Gastrocnemius medialis (tissue), 4 donors: ENCODE measurements around the gene FGA. TPM values are rescaled to one million over a fixed set of nuclear protein-coding genes. Genes with fewer than 3 reads are reported as not detected.
A peak's percentile ranks its signal among the peaks of the same experiment; 100 is the strongest.

Experiments used
- ATAC-seq, 2 donors: fragments of 150-250 bp; one replicate each; pipeline ENCODE4 v1.9.1; 2016
- DNase-seq, 2 donors: peaks; one replicate each; pipeline ENCODE4 v3.0.0-alpha.2; 2019
- H3K27ac ChIP-seq, 4 donors: fragments of 200-600 bp; sonication (generic); 1 replicate in 1 of 4; 2 replicates in 3 of 4; pipeline ENCODE4 v1.5.1; 2016 to 2018; ENCODE audit warnings: mild to moderate bottlenecking in 2 of 4, moderate library complexity in 1 of 4
- H3K27me3 ChIP-seq, 3 donors: fragments of 200-600 bp; sonication (generic) in 2 of 3; 1 replicate in 1 of 3; 2 replicates in 2 of 3; pipeline versions ENCODE4 v1.5.1 to v1.6.0; 2016 to 2019; ENCODE audit warnings: mild to moderate bottlenecking in 1 of 3, moderate library complexity in 1 of 3
- H3K36me3 ChIP-seq, 2 donors: fragments of 200-600 bp; sonication (generic) in 1 of 2; one replicate each; pipeline ENCODE4 v1.5.1; 2017 to 2018
- H3K4me1 ChIP-seq, 2 donors: fragments of 200-600 bp; sonication (generic) in 1 of 2; one replicate each; pipeline ENCODE4 v1.5.1; 2016 to 2017; ENCODE audit warnings: mild to moderate bottlenecking in 2 of 2
- H3K4me3 ChIP-seq, 4 donors: fragments of 200-600 bp; sonication (generic) in 3 of 4; 1 replicate in 1 of 4; 2 replicates in 3 of 4; pipeline ENCODE4 v1.5.1; 2016 to 2019; ENCODE audit warnings: mild to moderate bottlenecking in 2 of 4
- H3K9me3 ChIP-seq, 3 donors: fragments of 200-600 bp; sonication (generic) in 2 of 3; 1 replicate in 1 of 3; 2 replicates in 2 of 3; pipeline ENCODE4 v1.5.1; 2016 to 2019
- CTCF ChIP-seq, 5 experiments: fragments of 450-650 bp in 3 of 5; fragments of 200-600 bp in 2 of 5; sonication (generic) in 2 of 5; IDR thresholded peaks in 4 of 5; conservative IDR thresholded peaks in 1 of 5; 1 replicate in 4 of 5; 2 replicates in 1 of 5; pipeline ENCODE4 v1.5.1; 2016 to 2019; ENCODE audit warnings: antibody characterized with exemption in 5 of 5, mild to moderate bottlenecking in 3 of 5, moderate library complexity in 3 of 5
- POLR2A ChIP-seq, 2 donors: fragments of 450-650 bp; IDR thresholded peaks; one replicate each; pipeline ENCODE4 v1.6.1; 2017; ENCODE audit warnings: antibody characterized with exemption in 2 of 2, mild to moderate bottlenecking in 2 of 2, moderate library complexity in 2 of 2
- in situ Hi-C, 4 donors: fragments of 200-750 bp; cut with MboI; loops; one replicate each; pipeline versions ENCODE4 v1.15.0 to v1.8.0; 2017; ENCODE audit warnings: low sequenced_read_pairs in 4 of 4
- intact Hi-C: fragments of 100-400 bp; cut with DNase I; formaldehyde crosslinking; loops from one replicate; pipeline ENCODE4 v1.15.1; 2023; ENCODE audit warnings: low total_unique reads
- total RNA-seq, 4 donors: library from RNA; depleted of rRNA; stranded (reverse); fragments of >200 nt; gene quantifications; one replicate each; pipeline versions ENCODE4 v1.1.0 to v1.2.3, GENCODE V29; 2016

Gene FGA
- total RNA-seq, 4 donors from 2014 or later = 22.2 to 49.0 TPM; not detected in 2

DNA sequence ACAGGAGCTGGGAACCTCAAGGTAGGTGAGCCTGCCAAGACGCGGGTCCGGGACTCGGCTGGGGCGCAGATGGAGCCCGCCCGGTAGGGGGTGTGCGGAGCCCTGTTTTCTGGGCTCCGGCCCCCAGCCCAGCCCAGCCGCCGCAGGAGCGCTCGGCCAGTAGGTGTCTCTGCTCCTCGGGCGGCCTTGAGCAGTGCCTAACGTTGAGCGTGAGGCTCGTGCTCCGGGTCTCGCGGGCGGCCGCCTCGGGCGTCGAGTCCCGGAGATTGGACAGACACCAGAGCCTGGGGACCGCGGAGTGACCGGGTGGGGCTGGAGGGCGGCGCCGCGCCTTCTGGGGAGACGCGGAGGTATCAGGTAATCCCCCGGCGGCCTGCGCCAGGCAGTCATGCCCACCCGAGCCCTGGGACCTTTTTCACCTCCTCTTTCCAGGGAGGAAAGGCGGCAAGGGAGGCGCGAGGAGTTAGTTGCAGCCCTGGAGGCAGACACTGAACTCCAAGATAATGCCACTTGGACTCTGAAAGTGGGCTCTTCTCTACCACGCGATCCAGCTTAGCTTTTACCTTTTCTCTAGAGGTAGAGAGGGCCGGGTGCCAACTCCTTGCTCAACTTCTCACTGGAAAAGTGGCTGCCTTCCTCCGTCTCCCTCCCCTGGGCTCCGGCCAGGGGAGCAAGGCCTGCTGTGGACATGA lies 36.4 kb upstream of the FGA start:
- Histone ChIP-seq H3K27me3 (peaks cover 0 to 4% (median 0%) of the 10 kb centered on the region in 3 donors), H3K9me3 (no peaks in the 10 kb centered on the region), H3K36me3 (no peaks in the 10 kb centered on the region), H3K4me1 (peaks cover 0 to 3% of the 10 kb centered on the region in 2 donors), H3K27ac (no peak overlapping the region), H3K4me3 (peak overlapping the region in 3 of 4 donors; percentile 13 to 29 (median 18))
- in situ Hi-C loops = no loop called here
- DNase-seq (no peak), ATAC-seq (no peak)
- no peak for TF ChIP-seq POLR2A (IDR thresholded peaks at IDR 0.05)
- TF ChIP-seq CTCF (IDR thresholded peaks at IDR 0.05 in 4 of 5, conservative IDR thresholded peaks at IDR 0.05 in 1 of 5) = peak in 1 of 5 experiments; percentile 26
- intact Hi-C loops = loop anchor here (10.0 kb wide), 1 partner anchor 302 kb away; no protein-coding TSS in a partner anchor

DNA sequence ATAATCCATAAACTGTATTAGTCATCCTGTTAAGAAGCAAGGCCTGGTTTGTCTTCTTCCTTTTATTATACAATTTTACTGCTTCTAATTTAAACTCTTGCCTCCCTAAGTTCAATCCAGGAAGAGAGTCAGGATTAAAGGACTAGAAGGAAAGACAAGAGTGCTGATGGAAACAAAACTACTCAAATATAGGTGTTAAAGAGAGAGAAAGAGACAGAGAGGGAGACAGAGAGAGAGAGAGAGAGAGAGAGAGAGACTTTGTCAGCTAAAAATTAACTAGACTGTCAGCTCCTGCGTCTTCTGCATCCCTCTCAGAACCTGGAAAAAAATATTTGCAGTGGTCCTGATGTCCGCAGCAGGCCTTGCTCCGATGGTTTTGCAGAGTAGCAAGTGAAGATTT lies 35.4 kb upstream of the FGA start:
- H3K4me1 ChIP-seq = peaks cover 0 to 3% of the 10 kb centered on the region in 2 donors
- H3K27me3 ChIP-seq = peaks cover 0 to 4% (median 0%) of the 10 kb centered on the region in 3 donors
- intact Hi-C loops = loop anchor here (10.0 kb wide), 1 partner anchor 301 kb away; no protein-coding TSS in a partner anchor
- H3K9me3 ChIP-seq = no peaks in the 10 kb centered on the region
- no peak overlapping the region for H3K27ac ChIP-seq
- in situ Hi-C loops = no loop called here
- TF ChIP-seq CTCF (IDR thresholded peaks at IDR 0.05 in 4 of 5, conservative IDR thresholded peaks at IDR 0.05 in 1 of 5) (no peak), POLR2A (IDR thresholded peaks at IDR 0.05) (no peak)
- no peak for ATAC-seq
- DNase-seq = no peak
- no peaks in the 10 kb centered on the region for H3K36me3 ChIP-seq
- no peak overlapping the region for H3K4me3 ChIP-seq

DNA sequence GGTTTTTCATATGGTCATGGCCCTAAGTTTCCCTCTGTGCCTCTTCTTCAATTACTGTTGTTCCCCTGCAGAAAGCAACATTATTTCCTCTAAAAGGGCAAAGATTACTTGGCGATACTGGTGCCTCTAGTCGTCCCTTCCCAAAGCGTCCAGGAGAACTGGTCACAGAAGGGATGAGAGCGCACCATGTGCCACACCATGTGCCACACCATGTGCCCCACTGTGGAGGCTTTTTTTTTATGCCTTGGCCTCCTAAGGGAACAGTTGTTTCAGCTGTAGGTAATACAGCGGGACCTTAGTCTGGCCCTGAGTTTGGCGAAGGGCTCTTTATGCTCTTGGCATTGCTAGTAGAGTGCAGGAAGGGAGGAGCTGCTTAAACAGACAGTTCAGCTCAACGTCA lies 33.5 kb upstream of the FGA start:
- intact Hi-C loops (loop anchor here (5.0 to 10.0 kb wide), 2 partner anchors 72 to 299 kb away; partner anchors contain the start of gene PLRG1), in situ Hi-C loops (no loop called here)
- Histone ChIP-seq H3K4me3 (no peak overlapping the region), H3K36me3 (no peaks in the 10 kb centered on the region), H3K9me3 (no peaks in the 10 kb centered on the region), H3K4me1 (peaks cover 0 to 3% of the 10 kb centered on the region in 2 donors), H3K27me3 (peaks cover 0 to 4% (median 0%) of the 10 kb centered on the region in 3 donors), H3K27ac (no peak overlapping the region)
- no peak for ATAC-seq
- TF ChIP-seq POLR2A (IDR thresholded peaks at IDR 0.05) (no peak), CTCF (IDR thresholded peaks at IDR 0.05 in 4 of 5, conservative IDR thresholded peaks at IDR 0.05 in 1 of 5) (no peak)
- DNase-seq = no peak

DNA sequence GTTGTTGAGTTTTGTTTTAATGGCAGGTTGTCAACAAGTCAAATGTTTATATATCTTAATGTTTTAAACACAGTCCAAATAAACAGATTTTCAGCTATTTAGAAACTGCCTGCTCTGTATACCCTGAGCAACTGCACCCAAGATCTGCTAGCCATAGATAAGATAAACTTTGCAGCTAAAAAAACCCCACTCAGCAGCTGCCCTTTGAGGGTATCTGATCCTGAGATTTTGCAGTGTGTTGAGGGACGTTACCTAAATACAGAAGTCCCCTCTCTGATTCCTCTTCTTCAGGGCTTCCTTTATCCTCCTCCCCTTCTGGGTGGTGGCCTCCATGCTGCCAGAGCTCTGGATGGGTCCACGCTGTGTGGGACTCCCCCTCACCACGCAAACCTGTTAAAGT lies 32.9 kb upstream of the FGA start:
- Histone ChIP-seq H3K4me3 (no peak overlapping the region), H3K27ac (no peak overlapping the region), H3K27me3 (peaks cover 0 to 4% (median 0%) of the 10 kb centered on the region in 3 donors), H3K4me1 (peaks cover 0 to 3% of the 10 kb centered on the region in 2 donors), H3K9me3 (no peaks in the 10 kb centered on the region), H3K36me3 (no peaks in the 10 kb centered on the region)
- no peak for TF ChIP-seq CTCF (IDR thresholded peaks at IDR 0.05 in 4 of 5, conservative IDR thresholded peaks at IDR 0.05 in 1 of 5)
- no peak for TF ChIP-seq POLR2A (IDR thresholded peaks at IDR 0.05)
- ATAC-seq (no peak), DNase-seq (no peak)
- in situ Hi-C loops = no loop called here
- intact Hi-C loops = loop anchor here (5.0 to 10.0 kb wide), 2 partner anchors 71 to 299 kb away; partner anchors contain the start of gene PLRG1
